H1 (cell line): ENCODE results near the gene SOX14. TPM values are rescaled to one million over a fixed set of nuclear protein-coding genes. Genes with fewer than 3 reads are reported as not detected.

Source experiments
- polyA plus RNA-seq, 7 experiments: library from polyadenylated mRNA; depleted of rRNA in 3 of 7; stranded (reverse) in 5 of 7; unstranded in 2 of 7; fragments of >200 nt in 5 of 7; fragments of 200-250 nt in 2 of 7; gene quantifications; 1 replicate in 5 of 7; 2 replicates in 1 of 7; 4 replicates in 1 of 7; pipeline versions ENCODE4 v1.2.1 to v1.2.3, GENCODE V29; 2011 to 2013; ENCODE audit warnings: missing spikeins in 2 of 7, mixed read lengths in 2 of 7
- total RNA-seq: library from RNA; stranded (reverse); fragmentation: NEBNext Ultra II Directional; extraction: Animal tissue kit (Norgen Biotek cat#: 25700); gene quantifications from 2 replicates; pipeline ENCODE4 v1.2.1, GENCODE V29; 2021
- TF ChIP-seq, protein P1 (sequence below): IDR thresholded peaks from 2 replicates; pipeline ENCODE4 v1.6.1; 2012; ENCODE audit warnings: inconsistent platforms

SOX14 gene
- total and polyA plus RNA-seq, 2 of the 8 experiments (the other 6 are each of a cell fraction or from before 2014, with no cell fraction given): 0.03 to 0.50 TPM

- TF ChIP-seq, protein P1, sequence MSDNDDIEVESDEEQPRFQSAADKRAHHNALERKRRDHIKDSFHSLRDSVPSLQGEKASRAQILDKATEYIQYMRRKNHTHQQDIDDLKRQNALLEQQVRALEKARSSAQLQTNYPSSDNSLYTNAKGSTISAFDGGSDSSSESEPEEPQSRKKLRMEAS: no peak
- TF ChIP-seq, all 59 proteins: peak for 0
Measured at GRCh38 chr3:137803215-137803614, 39.1 kb downstream of the SOX14 start (continued).
